IMR-90 (cell line): ENCODE measurements around the gene IFI27L1. TPM values are rescaled to one million over a fixed set of nuclear protein-coding genes. Genes with fewer than 3 reads are reported as not detected.
A peak's percentile ranks its signal among the peaks of the same experiment; 100 is the strongest.

ENCODE experiments used
- ATAC-seq: fragments of 200-7000 bp; cut with Tn5 transposase; 2 replicates; pipeline ENCODE4 v1.9.1; 2020; ENCODE audit warnings: low read depth, mild to moderate bottlenecking, moderate library complexity
- BruUV-seq: library from RNA; stranded (reverse); fragments of 400-500 nt; replicated peaks from 2 replicates; lab custom pipeline; 2021; lab: Mats Ljungman, UMichigan
- CTCF ChIA-PET: fragments of 300-600 bp; formaldehyde crosslinking; extraction: SDS; loops from one replicate; lab custom pipeline; 2021; ENCODE audit warnings: antibody characterized with exemption; lab: Yijun Ruan, JAX
- POLR2A ChIA-PET: fragments of 300-600 bp; sonication (Branson Sonifier 250); formaldehyde crosslinking; loops from one replicate; lab custom pipeline; 2022; ENCODE audit warnings: antibody characterized with exemption; ENCODE audit not compliant: unreplicated experiment; lab: Charles Lee
- DNase-seq: peaks from one replicate; pipeline ENCODE4 v3.0.0; 2013
- H2AFZ ChIP-seq: replicated peaks from 2 replicates; pipeline ENCODE3; 2013; ENCODE audit warnings: low read length, mild to moderate bottlenecking; ENCODE audit not compliant: poor library complexity
- H2AK5ac ChIP-seq: 2 replicates; pipeline ENCODE4 v1.6.1; 2013; ENCODE audit warnings: low read depth, low read length, inconsistent platforms
- H2AK9ac ChIP-seq: replicated peaks from 2 replicates; pipeline ENCODE3; 2013; ENCODE audit warnings: mild to moderate bottlenecking, low read depth, low read length, moderate library complexity; ENCODE audit not compliant: poor library complexity
- H2BK120ac ChIP-seq: 2 replicates; pipeline ENCODE4 v1.6.1; 2013; ENCODE audit warnings: low read depth, low read length, inconsistent platforms
- H2BK15ac ChIP-seq: 3 replicates; pipeline ENCODE4 v1.6.1; 2013; ENCODE audit warnings: low read depth, low read length, inconsistent platforms
- H2BK20ac ChIP-seq: 2 replicates; pipeline ENCODE4 v1.6.1; 2013; ENCODE audit warnings: low read depth, mild to moderate bottlenecking, inconsistent platforms, low read length, moderate library complexity
- H2BK5ac ChIP-seq: 2 replicates; pipeline ENCODE4 v1.6.1; 2013; ENCODE audit warnings: mild to moderate bottlenecking, low read depth, low read length, inconsistent platforms; ENCODE audit not compliant: poor library complexity, severe bottlenecking
- H3K14ac ChIP-seq: replicated peaks from 2 replicates; pipeline ENCODE4 v1.6.1; 2013; ENCODE audit warnings: low read depth, low read length, inconsistent platforms
- H3K18ac ChIP-seq: 2 replicates; pipeline ENCODE4 v1.6.1; 2013; ENCODE audit warnings: low read depth, low read length, control low read depth
- H3K23ac ChIP-seq: 2 replicates; pipeline ENCODE4 v1.6.1; 2013; ENCODE audit warnings: low read depth, low read length, inconsistent platforms
- H3K27ac ChIP-seq: 2 replicates; pipeline ENCODE4 v1.5.1; 2013; ENCODE audit warnings: mild to moderate bottlenecking, control low read depth, low read length; ENCODE audit not compliant: insufficient read depth
- H3K27me3 ChIP-seq: 2 replicates; pipeline ENCODE4 v1.6.1; 2013; ENCODE audit warnings: low read length; ENCODE audit not compliant: control insufficient read depth, insufficient read depth
- H3K36me3 ChIP-seq: 2 replicates; pipeline ENCODE4 v1.6.1; 2013; ENCODE audit warnings: low read length, mixed read lengths; ENCODE audit not compliant: control insufficient read depth, insufficient read depth
- H3K4ac ChIP-seq: 2 replicates; pipeline ENCODE4 v1.6.1; 2013; ENCODE audit warnings: low read depth, low read length, inconsistent platforms
- H3K4me1 ChIP-seq: 2 replicates; pipeline ENCODE4 v1.6.1; 2013; ENCODE audit warnings: low read length, mixed read lengths; ENCODE audit not compliant: control insufficient read depth, insufficient read depth
- H3K4me2 ChIP-seq: 2 replicates; pipeline ENCODE4 v1.6.1; 2013; ENCODE audit warnings: low read depth, mild to moderate bottlenecking, control low read depth, low read length, moderate library complexity
- H3K4me3 ChIP-seq: 2 replicates; pipeline ENCODE4 v1.5.1; 2013; ENCODE audit warnings: low read depth, mild to moderate bottlenecking, control low read depth, low read length, moderate library complexity; ENCODE audit not compliant: insufficient read depth
- H3K56ac ChIP-seq: 2 replicates; pipeline ENCODE4 v1.6.1; 2013; ENCODE audit warnings: low read length, inconsistent platforms; ENCODE audit not compliant: insufficient read depth; ENCODE audit errors: extremely low read depth
- H3K79me1 ChIP-seq, 2 experiments: 2 replicates each; pipeline ENCODE4 v1.6.1; 2013; ENCODE audit warnings: low read length in 2 of 2, inconsistent platforms in 1 of 2, low read depth in 1 of 2
- H3K9ac ChIP-seq: 2 replicates; pipeline ENCODE4 v1.6.1; 2013; ENCODE audit warnings: low read depth, low read length, control low read depth
- H3K9me1 ChIP-seq: 2 replicates; pipeline ENCODE4 v1.6.1; 2013; ENCODE audit warnings: low read length, inconsistent platforms; ENCODE audit not compliant: insufficient read depth
- H3K9me3 ChIP-seq: 2 replicates; pipeline ENCODE4 v1.6.1; 2013; ENCODE audit warnings: low read length; ENCODE audit not compliant: control insufficient read depth, insufficient read depth
- H4K20me1 ChIP-seq: 2 replicates; pipeline ENCODE4 v1.6.1; 2013; ENCODE audit warnings: low read length, inconsistent platforms; ENCODE audit not compliant: insufficient read depth
- H4K5ac ChIP-seq: 2 replicates; pipeline ENCODE4 v1.6.1; 2013; ENCODE audit warnings: mild to moderate bottlenecking, low read depth, low read length, control low read depth
- H4K8ac ChIP-seq, 2 experiments: 2 replicates each; pipeline ENCODE4 v1.6.1; 2013; ENCODE audit warnings: low read depth in 2 of 2, low read length in 2 of 2, control low read depth in 1 of 2, inconsistent platforms in 1 of 2
- H4K91ac ChIP-seq: 2 replicates; pipeline ENCODE4 v1.6.1; 2013; ENCODE audit warnings: low read depth, low read length, inconsistent platforms; ENCODE audit not compliant: insufficient read depth
- BHLHE40 ChIP-seq: fragments of 150-350 bp; IDR thresholded peaks from 2 replicates; pipeline ENCODE4 v1.6.1; 2016; ENCODE audit warnings: mild to moderate bottlenecking, low read depth, low read length
- CEBPB ChIP-seq: IDR thresholded peaks from 2 replicates; pipeline ENCODE4 v1.6.1; 2012; ENCODE audit warnings: low read depth, low read length, improper control_type of control experiment
- CHD1 ChIP-seq: IDR thresholded peaks from 2 replicates; pipeline ENCODE4 v1.6.1; 2012; ENCODE audit warnings: low read depth, low read length, improper control_type of control experiment
- FOS ChIP-seq: fragments of 150-350 bp; IDR thresholded peaks from 2 replicates; pipeline ENCODE4 v1.6.1; 2016; ENCODE audit warnings: low read depth, low read length
- MAFK ChIP-seq: IDR thresholded peaks from 2 replicates; pipeline ENCODE4 v1.6.1; 2012; ENCODE audit warnings: low read depth, low read length, improper control_type of control experiment
- MAZ ChIP-seq: IDR thresholded peaks from 2 replicates; pipeline ENCODE4 v1.6.1; 2012; ENCODE audit warnings: low read depth, mild to moderate bottlenecking, low read length, improper control_type of control experiment, moderate library complexity, borderline replicate concordance
- MXI1 ChIP-seq: IDR thresholded peaks from 2 replicates; pipeline ENCODE4 v1.6.1; 2012; ENCODE audit warnings: low read depth, mild to moderate bottlenecking, low read length, moderate library complexity, borderline replicate concordance
- NFE2L2 ChIP-seq: fragments of 150-350 bp; IDR thresholded peaks from 2 replicates; pipeline ENCODE4 v1.6.1; 2016; ENCODE audit warnings: low read depth, mild to moderate bottlenecking, low read length
- POLR2A ChIP-seq: IDR thresholded peaks from 2 replicates; pipeline ENCODE4 v1.6.1; 2012; ENCODE audit warnings: mild to moderate bottlenecking, low read depth, low read length
- RAD21 ChIP-seq: IDR thresholded peaks from 2 replicates; pipeline ENCODE4 v1.6.1; 2012; ENCODE audit warnings: low read length, improper control_type of control experiment
- RCOR1 ChIP-seq: IDR thresholded peaks from 2 replicates; pipeline ENCODE4 v1.6.1; 2012; ENCODE audit warnings: mild to moderate bottlenecking, low read length, improper control_type of control experiment; ENCODE audit not compliant: insufficient replicate concordance
- RFX5 ChIP-seq: IDR thresholded peaks from 2 replicates; pipeline ENCODE4 v1.8.0; 2012; ENCODE audit warnings: low read depth, mild to moderate bottlenecking, low read length, moderate library complexity
- SMC3 ChIP-seq: fragments of 150-350 bp; IDR thresholded peaks from 2 replicates; pipeline ENCODE4 v1.6.1; 2016; ENCODE audit warnings: low read depth, mild to moderate bottlenecking, antibody characterized with exemption, low read length, moderate library complexity
- USF2 ChIP-seq: fragments of 150-350 bp; IDR thresholded peaks from 2 replicates; pipeline ENCODE4 v1.6.1; 2017; ENCODE audit warnings: mild to moderate bottlenecking, antibody characterized with exemption, low read length, low read depth
- WGBS, 2 experiments: methylation state at CpG; one replicate each; pipeline versions ENCODE4 v1.1.5 to v1.1.7; 2013; ENCODE audit warnings: missing lambda C conversion rate in 2 of 2; ENCODE audit not compliant: insufficient read length in 1 of 2; ENCODE audit errors: extremely low coverage in 2 of 2; 5-methylcytosine and 5-hydroxymethylcytosine counted together
- dilution Hi-C: fragments of 300-500 bp; cut with HindIII; formaldehyde crosslinking; loops from one replicate; pipeline ENCODE4 v1.14.3; 2018; ENCODE audit warnings: low sequenced_read_pairs; ENCODE audit not compliant: unreplicated experiment
- in situ Hi-C: fragments of 300-500 bp; cut with MboI; formaldehyde crosslinking; loops from 3 replicates; pipeline ENCODE4 v1.14.3; 2019; ENCODE audit warnings: low sequenced_read_pairs, inconsistent platforms, mixed read lengths
- intact Hi-C: fragments of 100-400 bp; cut with micrococcal nuclease; formaldehyde crosslinking; loops from 2 replicates; pipeline ENCODE4 v1.10.0; 2022
- polyA plus RNA-seq, 3 experiments: library from polyadenylated mRNA; depleted of rRNA; stranded (reverse); fragments of >200 nt; gene quantifications; 2 replicates each; pipeline ENCODE4 v1.2.3, GENCODE V29; 2012; ENCODE audit warnings: low replicate concordance in 1 of 3
- total RNA-seq: library from RNA; depleted of rRNA; stranded (reverse); fragments of >200 nt; gene quantifications from 2 replicates; pipeline ENCODE4 v1.2.3, GENCODE V29; 2012
- TF ChIP-seq, protein P1 (sequence below): conservative IDR thresholded peaks from 2 replicates; pipeline ENCODE4 v1.5.1; 2012; ENCODE audit warnings: mild to moderate bottlenecking, low read depth, low read length, improper control_type of control experiment

The IFI27L1 gene
- total and polyA plus RNA-seq, 2 of the 4 experiments (the other 2 are of a cell fraction) = 13.3 to 24.3 TPM

- no peak overlapping the region for H4K91ac ChIP-seq
- ChIA-PET CTCF (no interaction called here), POLR2A (no interaction called here)
- in situ Hi-C loops (no loop called here), dilution Hi-C loops (no loop called here), intact Hi-C loops (no loop called here)
- H4K5ac ChIP-seq = no peak overlapping the region
- no peak overlapping the region for H3K4me3 ChIP-seq
- ATAC-seq = no peak
- H3K14ac ChIP-seq = no peak overlapping the region
- WGBS, 2 experiments = no CpG with 5 or more reads among the region's 1 CpG
- no TSS peak for BruUV-seq
- no peak for DNase-seq
- no peaks in the 10 kb centered on the region for H3K9me3 ChIP-seq
- no peaks in the 10 kb centered on the region for H3K4me1 ChIP-seq
- H2BK15ac ChIP-seq = no peak overlapping the region
- no peak overlapping the region for H3K4me2 ChIP-seq
- peaks cover 3% of the 10 kb centered on the region; the same call in 1 of the 2 replicates for H3K27me3 ChIP-seq
- TF ChIP-seq MXI1 = no peak
- TF ChIP-seq NFE2L2 = no peak
- no peak for TF ChIP-seq FOS
- TF ChIP-seq SMC3 = no peak
- TF ChIP-seq, protein P1, sequence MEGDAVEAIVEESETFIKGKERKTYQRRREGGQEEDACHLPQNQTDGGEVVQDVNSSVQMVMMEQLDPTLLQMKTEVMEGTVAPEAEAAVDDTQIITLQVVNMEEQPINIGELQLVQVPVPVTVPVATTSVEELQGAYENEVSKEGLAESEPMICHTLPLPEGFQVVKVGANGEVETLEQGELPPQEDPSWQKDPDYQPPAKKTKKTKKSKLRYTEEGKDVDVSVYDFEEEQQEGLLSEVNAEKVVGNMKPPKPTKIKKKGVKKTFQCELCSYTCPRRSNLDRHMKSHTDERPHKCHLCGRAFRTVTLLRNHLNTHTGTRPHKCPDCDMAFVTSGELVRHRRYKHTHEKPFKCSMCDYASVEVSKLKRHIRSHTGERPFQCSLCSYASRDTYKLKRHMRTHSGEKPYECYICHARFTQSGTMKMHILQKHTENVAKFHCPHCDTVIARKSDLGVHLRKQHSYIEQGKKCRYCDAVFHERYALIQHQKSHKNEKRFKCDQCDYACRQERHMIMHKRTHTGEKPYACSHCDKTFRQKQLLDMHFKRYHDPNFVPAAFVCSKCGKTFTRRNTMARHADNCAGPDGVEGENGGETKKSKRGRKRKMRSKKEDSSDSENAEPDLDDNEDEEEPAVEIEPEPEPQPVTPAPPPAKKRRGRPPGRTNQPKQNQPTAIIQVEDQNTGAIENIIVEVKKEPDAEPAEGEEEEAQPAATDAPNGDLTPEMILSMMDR = no peak
- no peak for TF ChIP-seq BHLHE40
- no peak for TF ChIP-seq RFX5
- TF ChIP-seq CEBPB = no peak
- no peak for TF ChIP-seq CHD1
- no peak for TF ChIP-seq MAZ
- no peak for TF ChIP-seq MAFK
- no peak for TF ChIP-seq POLR2A
- TF ChIP-seq USF2 = no peak
- TF ChIP-seq RCOR1 = no peak
- no peak for TF ChIP-seq RAD21
- H2AK9ac ChIP-seq = no peak overlapping the region
- H2AK5ac ChIP-seq = no peak overlapping the region
- H3K18ac ChIP-seq = no peak overlapping the region
- H3K23ac ChIP-seq = no peak overlapping the region
- H3K9me1 ChIP-seq = no peaks in the 10 kb centered on the region
- H4K20me1 ChIP-seq = no peaks in the 10 kb centered on the region
- no peak overlapping the region for H3K4ac ChIP-seq
- no peak overlapping the region for H2BK20ac ChIP-seq
- H4K8ac ChIP-seq = no peak overlapping the region
- no peaks in the 10 kb centered on the region for H3K36me3 ChIP-seq
- no peak overlapping the region for H3K27ac ChIP-seq
- H2BK5ac ChIP-seq = no peak overlapping the region
- H3K79me1 ChIP-seq = no peaks in the 10 kb centered on the region
- H2BK120ac ChIP-seq = no peak overlapping the region
- H3K9ac ChIP-seq = no peak overlapping the region
- no peak overlapping the region for H3K56ac ChIP-seq
- H2AFZ ChIP-seq = peak overlapping the region; percentile 67
These were observed 63.7 kb downstream of the IFI27L1 start for GRCh38 chr14:94144765-94145164.
